Measurements from ENCODE around the gene AURKB. TPM values are rescaled to one million over a fixed set of nuclear protein-coding genes. Genes with fewer than 3 reads are reported as not detected.
A peak's percentile ranks its signal among the peaks of the same experiment; 100 is the strongest.

The AURKB gene
- total and polyA plus RNA-seq, 2 of the 13 experiments (the other 11 are each of a cell fraction or from before 2014, with no cell fraction given), result 29.5 to 75.3 TPM

DNA sequence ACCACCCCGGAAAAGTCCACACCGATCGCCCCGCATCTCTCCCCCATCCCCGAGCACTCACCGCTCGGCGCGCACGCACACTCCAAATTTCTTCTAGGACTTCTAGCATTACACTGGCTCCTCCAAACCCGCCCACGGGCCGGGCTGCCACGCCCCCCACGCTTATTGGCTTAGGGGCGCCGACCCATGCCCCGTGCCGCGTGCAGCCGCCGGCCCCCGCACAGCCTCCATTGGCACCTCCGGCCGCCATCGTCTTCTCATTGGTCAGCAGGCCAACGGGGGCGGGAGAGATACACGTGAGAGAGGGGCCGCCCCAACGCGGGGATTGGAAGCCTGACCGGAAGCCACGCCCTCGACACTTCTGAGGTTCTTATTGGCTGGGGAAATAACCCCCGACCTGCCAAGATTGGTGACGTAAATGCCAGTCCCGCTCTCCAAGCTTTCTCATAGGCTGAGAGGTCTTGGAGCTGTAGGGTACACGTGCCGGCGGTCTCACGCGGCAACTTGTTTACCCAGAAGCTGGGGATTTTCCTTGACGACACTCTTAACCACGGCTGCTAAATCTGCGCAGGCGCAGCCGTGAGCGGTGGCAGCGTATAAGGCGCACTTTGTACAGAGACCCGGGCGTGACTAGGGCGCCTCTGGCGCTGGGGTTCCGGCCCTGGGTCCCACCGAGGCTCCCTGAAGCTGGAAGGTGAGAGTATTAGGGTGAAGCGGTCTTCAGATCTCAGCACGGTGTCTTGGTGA lies 54.0 kb downstream of the AURKB start (continued):
- peak; percentile 74; the same call in 1 of the 2 replicates for TF ChIP-seq MTF2 (CRISPR knock-in tag; IDR thresholded peaks at IDR 0.05; ENCODE audit: borderline replicate concordance)
- peak; percentile 68; the same call in 1 of the 2 replicates for TF ChIP-seq SIN3A (IDR thresholded peaks at IDR 0.05; ENCODE audit: borderline replicate concordance, low read depth, low read length)
- TF ChIP-seq HDAC1 (CRISPR knock-in tag; IDR thresholded peaks at IDR 0.05), result peak; percentile 55; the same call in 1 of the 2 replicates
- TF ChIP-seq ARID4A (CRISPR knock-in tag; IDR thresholded peaks at IDR 0.05; ENCODE audit: borderline replicate concordance), result peak; percentile 90
- TF ChIP-seq WIZ (CRISPR knock-in tag; IDR thresholded peaks at IDR 0.05), result no peak
- TF ChIP-seq MXI1 (IDR thresholded peaks at IDR 0.05; ENCODE audit: borderline replicate concordance, low read depth, low read length), result peak; percentile 56; the same call in 1 of the 3 replicates
- peak; percentile 52 for TF ChIP-seq MED1 (CRISPR knock-in tag; IDR thresholded peaks at IDR 0.05)
- peak; percentile 97 for TF ChIP-seq SP4 (CRISPR knock-in tag; IDR thresholded peaks at IDR 0.05)
- no peak for TF ChIP-seq SMAD3 (CRISPR knock-in tag; IDR thresholded peaks at IDR 0.05)
- TF ChIP-seq ATF1 (CRISPR knock-in tag; IDR thresholded peaks at IDR 0.05), result peak; percentile 88
- peak; percentile 58 for TF ChIP-seq POLR2AphosphoS5 (IDR thresholded peaks at IDR 0.05; ENCODE audit: low read depth, low read length)
- TF ChIP-seq PAXIP1 (CRISPR knock-in tag; conservative IDR thresholded peaks at IDR 0.05), result peak; percentile 51
- no peak for TF ChIP-seq ATRX (CRISPR knock-in tag; IDR thresholded peaks at IDR 0.05; ENCODE audit: borderline replicate concordance)
- peak; percentile 59; the same call in 1 of the 2 replicates for TF ChIP-seq RFXAP (CRISPR knock-in tag; IDR thresholded peaks at IDR 0.05; ENCODE audit: borderline replicate concordance)
- 0 out of 2 replicates have a peak, but pooled peaks have one; percentile 4 for TF ChIP-seq BCL6 (CRISPR knock-in tag; IDR thresholded peaks at IDR 0.05)
- TF ChIP-seq MNT (IDR thresholded peaks at IDR 0.05), result peak; percentile 92
- no peak; the same call in 1 of the 2 replicates for TF ChIP-seq ETV5 (CRISPR knock-in tag; IDR thresholded peaks at IDR 0.05; ENCODE audit: borderline replicate concordance)
- 0 out of 2 replicates have a peak, but pooled peaks have one; percentile 28 for TF ChIP-seq MXD3 (CRISPR knock-in tag; IDR thresholded peaks at IDR 0.05)
- TF ChIP-seq SP140L (CRISPR knock-in tag; IDR thresholded peaks at IDR 0.05; ENCODE audit: borderline replicate concordance), result no peak
- TF ChIP-seq ZNF572 (CRISPR knock-in tag; IDR thresholded peaks at IDR 0.05), result 0 out of 2 replicates have a peak, but pooled peaks have one; percentile 52

All from HepG2 (cell line).